HUES48 (cell line): ENCODE results near the gene TSHZ2.

Experiments used
- H3K27ac ChIP-seq: one replicate; pipeline ENCODE4 v1.7.0; 2013; ENCODE audit warnings: low read depth, low read length, inconsistent platforms
- H3K27me3 ChIP-seq: 2 replicates; pipeline ENCODE4 v1.6.1; 2013; ENCODE audit warnings: mild to moderate bottlenecking, low read length; ENCODE audit not compliant: control insufficient read depth, insufficient read depth
- H3K36me3 ChIP-seq: 2 replicates; pipeline ENCODE4 v1.6.1; 2013; ENCODE audit warnings: low read length; ENCODE audit not compliant: control insufficient read depth, insufficient read depth
- H3K4me1 ChIP-seq: 2 replicates; pipeline ENCODE4 v1.6.1; 2013; ENCODE audit warnings: mild to moderate bottlenecking, low read length; ENCODE audit not compliant: control insufficient read depth, insufficient read depth
- H3K4me3 ChIP-seq: 2 replicates; pipeline ENCODE4 v1.5.1; 2013; ENCODE audit warnings: mild to moderate bottlenecking, low read depth, low read length
- H3K9ac ChIP-seq: 2 replicates; pipeline ENCODE4 v1.6.1; 2013; ENCODE audit warnings: mild to moderate bottlenecking, low read depth, low read length, moderate library complexity
- H3K9me3 ChIP-seq: 2 replicates; pipeline ENCODE4 v1.6.1; 2013; ENCODE audit warnings: low read length; ENCODE audit not compliant: control insufficient read depth, insufficient read depth

Gene TSHZ2

DNA sequence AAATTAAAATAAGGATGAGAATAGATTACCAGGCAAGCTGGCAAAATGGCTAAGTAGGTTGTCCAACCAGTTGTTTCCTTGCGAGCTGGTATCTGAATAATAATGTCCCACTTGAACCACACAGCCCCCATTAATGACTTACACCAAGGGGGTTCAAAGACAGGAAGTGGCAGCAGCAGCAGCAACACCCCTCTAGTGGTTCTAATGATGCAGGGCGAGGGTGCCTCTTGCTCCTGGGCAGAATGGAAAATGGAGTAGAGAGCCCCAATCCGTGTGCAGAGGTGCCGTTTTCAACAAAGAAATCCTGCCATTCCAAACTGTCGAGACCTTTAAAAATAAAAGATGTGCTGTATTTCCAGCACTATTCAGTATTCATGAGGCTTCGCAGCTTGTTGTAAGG lies 218.1 kb downstream of the TSHZ2 start:
- H3K36me3 ChIP-seq, result no peaks in the 10 kb centered on the region
- H3K27me3 ChIP-seq, result no peaks in the 10 kb centered on the region
- no peak overlapping the region for H3K4me3 ChIP-seq
- peaks cover 10% of the 10 kb centered on the region for H3K4me1 ChIP-seq
- H3K27ac ChIP-seq, result no peak overlapping the region
- H3K9ac ChIP-seq, result no peak overlapping the region
- no peaks in the 10 kb centered on the region for H3K9me3 ChIP-seq

DNA sequence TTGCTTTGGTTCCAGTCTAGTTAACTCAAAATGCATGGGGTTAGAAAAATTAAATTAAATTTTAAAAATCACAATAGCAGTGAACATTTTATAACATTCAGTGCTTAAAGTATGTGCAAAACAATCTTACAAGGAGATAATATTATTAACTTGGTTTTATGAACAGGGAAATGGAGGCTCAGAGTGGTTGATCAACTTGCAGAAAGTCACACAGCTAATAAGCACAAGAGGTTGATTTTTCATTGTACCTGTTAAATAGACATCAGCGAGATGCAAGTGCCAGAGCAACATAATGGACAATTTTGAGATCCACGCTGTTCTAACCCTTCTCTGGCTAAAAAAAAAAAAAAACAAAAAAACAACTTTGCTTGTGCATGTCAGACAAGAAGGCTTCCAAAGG lies 219.8 kb downstream of the TSHZ2 start:
- Histone ChIP-seq H3K4me3 (no peak overlapping the region), H3K27ac (no peak overlapping the region), H3K36me3 (no peaks in the 10 kb centered on the region), H3K9ac (no peak overlapping the region), H3K27me3 (no peaks in the 10 kb centered on the region), H3K4me1 (peaks cover 6% of the 10 kb centered on the region; the same call in 1 of the 2 replicates), H3K9me3 (no peaks in the 10 kb centered on the region)

DNA sequence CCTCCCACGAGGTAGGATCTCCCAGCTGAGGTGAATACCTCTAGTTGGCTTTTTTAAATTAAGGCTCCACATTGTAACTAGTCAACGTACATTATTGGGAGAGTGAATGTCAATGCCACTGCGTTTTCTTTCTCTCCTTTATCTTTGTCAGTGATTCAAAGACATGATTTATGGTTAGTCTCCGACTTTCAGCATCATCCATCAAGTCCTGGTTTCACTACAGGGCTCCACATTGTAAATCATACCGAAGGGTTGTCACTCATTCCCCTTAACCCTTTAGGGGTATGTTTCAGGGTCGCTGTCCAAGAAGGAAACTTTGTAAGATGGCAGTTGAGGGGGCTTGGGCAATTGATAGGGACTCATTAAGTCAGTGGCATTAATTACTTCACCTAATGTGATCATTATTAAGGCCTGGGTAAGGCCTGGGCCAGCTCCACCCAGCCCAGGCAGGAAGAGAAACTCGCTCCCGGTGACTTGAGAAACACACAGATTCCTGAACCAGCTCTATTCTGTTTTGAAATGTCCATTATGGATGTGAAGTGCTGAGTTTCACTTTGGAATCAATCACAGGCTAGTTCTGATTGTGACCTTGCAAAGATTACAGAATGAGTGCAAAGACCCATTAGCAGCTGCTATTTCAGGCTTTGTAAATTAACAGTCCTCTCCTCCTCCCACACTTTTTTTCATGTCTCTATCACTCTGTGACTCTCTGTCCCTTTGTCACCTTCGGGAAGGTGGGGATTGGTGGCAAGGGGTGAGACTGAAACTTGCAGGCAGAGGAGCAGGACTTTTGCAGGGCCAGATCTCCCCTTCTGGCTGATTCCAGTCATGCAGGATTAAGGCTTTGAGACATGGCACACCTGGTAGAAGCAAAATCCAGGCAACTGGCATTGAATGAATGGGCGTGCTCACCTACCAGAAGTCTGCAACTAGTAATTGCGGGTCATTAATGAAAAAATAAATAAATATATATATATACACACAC lies 222.4 kb downstream of the TSHZ2 start:
- Histone ChIP-seq H3K27ac (no peak overlapping the region), H3K9ac (no peak overlapping the region), H3K4me3 (no peak overlapping the region), H3K36me3 (no peaks in the 10 kb centered on the region), H3K27me3 (no peaks in the 10 kb centered on the region), H3K4me1 (peaks cover 6% of the 10 kb centered on the region; the same call in 1 of the 2 replicates), H3K9me3 (no peaks in the 10 kb centered on the region)

DNA sequence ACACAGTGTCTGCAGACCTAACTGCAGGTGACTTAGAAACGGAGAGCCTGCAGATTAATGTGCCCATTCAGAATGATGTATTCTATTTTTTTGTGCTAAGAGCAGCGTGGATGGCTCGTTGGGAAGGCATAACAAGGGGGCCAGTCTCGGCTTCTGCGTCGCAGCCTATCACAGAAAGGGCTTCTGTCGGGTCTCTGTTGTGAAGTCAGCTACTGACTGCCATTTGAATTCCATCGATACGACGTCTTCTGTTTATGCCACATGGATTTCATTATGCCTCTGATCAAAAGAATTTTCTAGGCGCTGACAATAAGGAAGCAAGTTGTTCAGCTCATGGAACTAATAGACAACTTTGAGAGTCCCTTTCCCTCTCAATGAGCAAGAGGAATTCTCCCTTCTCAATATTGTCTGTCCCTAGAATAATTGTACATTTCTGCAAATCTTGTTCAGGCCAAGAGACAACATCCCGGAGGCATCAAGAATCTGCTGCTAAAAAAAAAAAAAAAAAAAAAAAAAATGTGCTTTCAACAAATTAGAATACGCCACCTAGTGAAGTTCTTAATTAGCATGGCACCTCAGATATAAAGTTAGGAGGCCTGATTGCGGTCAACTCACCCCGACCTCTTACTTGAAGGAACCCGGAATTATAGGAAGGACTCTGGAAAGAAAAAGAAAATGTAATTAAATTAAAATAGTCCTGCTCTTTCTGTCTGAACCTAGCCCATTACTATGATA lies 223.9 kb downstream of the TSHZ2 start:
- Histone ChIP-seq H3K27ac (no peak overlapping the region), H3K9me3 (no peaks in the 10 kb centered on the region), H3K4me1 (no peaks in the 10 kb centered on the region), H3K4me3 (no peak overlapping the region), H3K27me3 (no peaks in the 10 kb centered on the region), H3K36me3 (no peaks in the 10 kb centered on the region), H3K9ac (no peak overlapping the region)

DNA sequence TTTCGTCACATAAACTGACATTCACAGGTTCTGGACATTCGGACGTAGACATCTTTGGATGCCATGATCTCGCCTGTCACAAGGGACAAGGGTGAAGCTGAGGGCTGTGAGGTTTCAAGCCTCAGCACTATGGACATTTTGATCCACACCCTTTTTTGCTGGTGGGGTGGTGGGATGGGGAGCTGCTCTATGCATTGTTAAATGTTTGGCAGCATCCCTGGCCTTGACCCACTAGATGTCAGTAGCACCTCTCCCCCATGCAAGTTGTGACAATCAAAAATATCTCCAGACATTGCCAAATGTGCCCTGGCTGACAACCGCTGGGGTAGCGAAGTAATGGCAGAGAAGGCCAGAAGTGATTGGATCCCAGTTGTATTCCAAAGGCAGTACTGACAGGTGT lies 229.4 kb downstream of the TSHZ2 start:
- Histone ChIP-seq H3K9me3 (no peaks in the 10 kb centered on the region), H3K27me3 (no peaks in the 10 kb centered on the region), H3K9ac (no peak overlapping the region)

DNA sequence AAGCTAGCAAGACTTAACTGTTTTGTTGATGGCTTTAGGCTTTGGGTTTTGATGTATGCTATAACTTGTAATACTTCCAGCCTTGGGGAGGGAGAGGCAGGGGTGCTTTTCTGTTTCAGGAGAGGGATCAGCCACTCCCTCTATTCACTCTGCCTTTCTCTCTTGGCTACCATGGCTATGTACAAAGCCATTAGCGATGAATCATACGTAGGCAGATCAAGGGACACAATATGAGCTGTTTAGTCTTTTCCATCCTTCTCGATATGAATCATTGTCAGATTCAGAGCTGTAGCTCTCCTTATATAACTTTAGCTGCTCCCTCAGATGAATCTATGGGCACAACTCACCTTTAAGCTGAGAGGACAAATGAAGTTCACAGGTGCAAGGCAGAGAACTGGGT lies 230.6 kb downstream of the TSHZ2 start:
- no peaks in the 10 kb centered on the region for H3K27me3 ChIP-seq
- no peaks in the 10 kb centered on the region for H3K36me3 ChIP-seq
- H3K4me3 ChIP-seq, result no peak overlapping the region
- H3K9me3 ChIP-seq, result no peaks in the 10 kb centered on the region
- no peak overlapping the region for H3K9ac ChIP-seq
- H3K4me1 ChIP-seq, result no peaks in the 10 kb centered on the region; the same call in 1 of the 2 replicates
- no peak overlapping the region for H3K27ac ChIP-seq

More for the DNA sequence above, 229.4 kb downstream of the TSHZ2 start:
- Histone ChIP-seq H3K4me1 (no peaks in the 10 kb centered on the region; the same call in 1 of the 2 replicates), H3K27ac (no peak overlapping the region), H3K36me3 (no peaks in the 10 kb centered on the region), H3K4me3 (no peak overlapping the region)

DNA sequence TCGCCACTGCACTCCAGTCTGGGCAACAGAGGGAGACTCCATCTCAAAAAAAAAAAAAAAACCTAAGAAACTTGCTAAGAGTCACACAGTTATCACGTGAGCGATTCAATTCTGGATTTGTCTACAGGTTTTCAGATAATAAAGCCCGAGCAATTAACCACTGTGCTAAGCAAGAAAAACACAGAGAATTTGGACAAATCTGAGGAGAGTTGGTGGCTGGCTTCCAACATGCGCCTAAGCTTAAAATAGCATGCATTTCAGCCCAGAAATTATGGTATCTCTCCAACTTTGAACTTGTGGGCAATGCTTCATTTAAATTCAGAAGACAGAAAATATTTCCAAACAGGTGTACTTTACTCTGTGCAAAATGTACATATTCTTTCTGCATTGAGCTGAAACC lies 232.9 kb downstream of the TSHZ2 start:
- H3K9ac ChIP-seq, result no peak overlapping the region
- no peaks in the 10 kb centered on the region for H3K9me3 ChIP-seq
- no peaks in the 10 kb centered on the region for H3K27me3 ChIP-seq
- H3K27ac ChIP-seq, result no peak overlapping the region
- H3K4me3 ChIP-seq, result no peak overlapping the region
- no peaks in the 10 kb centered on the region for H3K36me3 ChIP-seq
- peaks cover 15% of the 10 kb centered on the region for H3K4me1 ChIP-seq

DNA sequence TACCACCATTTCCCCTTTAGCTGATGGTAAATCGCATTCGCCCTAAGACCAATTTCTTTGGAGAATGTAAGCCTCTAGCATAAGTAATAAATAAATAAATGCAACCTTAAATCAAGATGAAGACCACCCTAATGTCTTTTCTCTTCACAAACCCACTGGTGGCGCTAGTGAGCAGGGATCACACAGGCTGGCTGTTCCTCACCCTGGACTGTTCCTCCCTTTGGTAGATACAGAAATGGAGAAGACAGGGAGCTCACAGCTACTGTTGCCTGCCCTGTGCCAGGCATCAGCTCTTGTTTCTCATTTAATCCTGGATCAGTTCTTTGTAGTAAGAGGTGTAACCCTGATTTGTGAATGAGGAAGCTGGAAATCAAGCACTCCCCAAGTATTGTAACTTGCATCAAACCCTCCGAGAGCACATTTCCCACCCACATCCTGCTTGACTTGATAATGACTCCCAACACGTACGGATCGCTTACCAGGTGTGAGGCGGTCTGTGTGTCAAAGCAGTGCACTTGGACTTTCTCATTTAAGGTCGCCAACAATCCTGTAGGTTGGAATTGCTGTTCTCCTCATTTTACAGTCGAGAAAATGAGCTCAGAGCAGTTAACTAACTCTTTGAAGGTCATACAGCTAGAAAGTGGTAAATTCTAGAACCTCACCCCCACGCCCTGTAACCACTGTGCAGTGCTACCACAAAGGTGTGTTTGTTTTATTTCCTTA lies 236.1 kb downstream of the TSHZ2 start:
- Histone ChIP-seq H3K27ac (no peak overlapping the region), H3K9ac (no peak overlapping the region), H3K4me3 (no peak overlapping the region), H3K4me1 (peaks cover 15% of the 10 kb centered on the region), H3K36me3 (no peaks in the 10 kb centered on the region), H3K9me3 (no peaks in the 10 kb centered on the region), H3K27me3 (no peaks in the 10 kb centered on the region)

DNA sequence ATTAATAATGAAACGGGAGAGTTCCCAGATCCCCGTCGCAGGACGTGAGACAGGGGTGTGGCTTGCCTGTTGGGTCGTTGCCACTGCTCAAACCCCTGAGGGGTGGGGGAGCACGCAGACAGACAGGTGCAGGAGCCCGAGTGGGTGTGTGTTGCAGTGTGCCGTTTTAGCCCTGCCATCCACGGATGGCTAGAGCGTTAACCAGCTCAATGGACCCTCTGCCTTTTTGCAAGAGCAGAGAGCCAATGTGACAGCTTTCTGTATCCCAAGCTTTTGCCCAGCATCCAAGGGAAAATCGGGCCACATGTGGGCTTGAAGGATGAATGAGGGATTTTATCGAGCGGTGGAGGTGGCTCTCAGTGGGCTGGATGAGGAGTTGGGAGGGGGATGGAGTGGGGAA lies 237.9 kb downstream of the TSHZ2 start:
- no peak overlapping the region for H3K27ac ChIP-seq
- no peaks in the 10 kb centered on the region for H3K36me3 ChIP-seq
- peaks cover 15% of the 10 kb centered on the region for H3K4me1 ChIP-seq
- H3K9me3 ChIP-seq, result no peaks in the 10 kb centered on the region
- H3K27me3 ChIP-seq, result no peaks in the 10 kb centered on the region
- H3K9ac ChIP-seq, result no peak overlapping the region
- H3K4me3 ChIP-seq, result no peak overlapping the region

DNA sequence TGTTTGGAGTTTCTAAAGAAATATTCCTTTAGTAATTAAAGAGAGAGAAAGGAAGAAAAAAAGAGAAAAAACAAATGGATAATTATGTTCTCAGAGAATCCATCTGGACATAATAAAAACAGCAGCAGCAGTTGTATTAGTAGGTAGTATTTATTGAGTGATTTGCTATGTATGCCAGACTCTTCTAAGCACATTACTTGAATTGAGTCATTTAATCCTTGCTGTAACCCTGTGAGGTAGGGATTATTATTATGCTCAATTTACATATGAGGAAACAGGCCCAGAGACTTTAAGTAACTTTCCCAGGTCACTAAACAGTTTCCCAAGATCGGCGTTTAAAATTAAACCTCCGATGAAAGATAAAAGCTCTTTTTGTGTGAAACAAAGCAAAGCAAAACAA lies 238.8 kb downstream of the TSHZ2 start:
- H3K36me3 ChIP-seq, result no peaks in the 10 kb centered on the region
- H3K27ac ChIP-seq, result no peak overlapping the region
- no peak overlapping the region for H3K9ac ChIP-seq
- H3K4me3 ChIP-seq, result no peak overlapping the region
- H3K27me3 ChIP-seq, result peaks cover 2% of the 10 kb centered on the region; the same call in 1 of the 2 replicates
- H3K4me1 ChIP-seq, result peaks cover 15% of the 10 kb centered on the region
- H3K9me3 ChIP-seq, result no peaks in the 10 kb centered on the region
